GM23338 (cell line): ENCODE data around the gene VSTM2B. TPM values are rescaled to one million over a fixed set of nuclear protein-coding genes. Genes with fewer than 3 reads are reported as not detected.

Experiments
- ATAC-seq: fragments of 200-7000 bp; cut with Tn5 transposase; 3 replicates; pipeline ENCODE4 v1.9.1; 2020
- DNase-seq: peaks from one replicate; pipeline ENCODE4 v3.0.0-alpha.2; 2015; ENCODE audit warnings: low spot score
- H2AFZ ChIP-seq: fragments of 200-600 bp; sonication (generic); 2 replicates; pipeline ENCODE4 v1.8.0; 2016; ENCODE audit warnings: antibody characterized with exemption, mild to moderate bottlenecking, moderate library complexity
- H3F3A ChIP-seq: fragments of 200-600 bp; sonication (generic); replicated peaks from 2 replicates; pipeline ENCODE4 v1.8.0; 2017; ENCODE audit warnings: antibody characterized with exemption, mixed run types, low read depth
- H3K27ac ChIP-seq: fragments of 200-600 bp; sonication (generic); 2 replicates; pipeline ENCODE4 v1.6.1; 2016; ENCODE audit warnings: low read depth
- H3K27me3 ChIP-seq: fragments of 200-600 bp; sonication (generic); 2 replicates; pipeline ENCODE4 v1.8.0; 2016; ENCODE audit warnings: mild to moderate bottlenecking, mixed run types, moderate library complexity; ENCODE audit not compliant: insufficient read depth
- H3K36me3 ChIP-seq: fragments of 200-600 bp; sonication (generic); 2 replicates; pipeline ENCODE4 v1.8.0; 2016; ENCODE audit warnings: mild to moderate bottlenecking; ENCODE audit not compliant: insufficient read depth
- H3K4me1 ChIP-seq: fragments of 200-600 bp; sonication (generic); 2 replicates; pipeline ENCODE4 v1.8.0; 2016; ENCODE audit warnings: mild to moderate bottlenecking, moderate library complexity; ENCODE audit not compliant: insufficient read depth
- H3K4me2 ChIP-seq: fragments of 200-600 bp; sonication (generic); 2 replicates; pipeline ENCODE4 v1.7.1; 2017; ENCODE audit warnings: mixed run types
- H3K4me3 ChIP-seq: fragments of 200-600 bp; sonication (generic); 2 replicates; pipeline ENCODE4 v1.6.1; 2016; ENCODE audit warnings: mixed run types
- H3K79me2 ChIP-seq: fragments of 200-600 bp; sonication (generic); replicated peaks from 2 replicates; pipeline ENCODE4 v1.8.0; 2017; ENCODE audit warnings: mild to moderate bottlenecking; ENCODE audit not compliant: insufficient read depth
- H3K9me2 ChIP-seq: fragments of 200-600 bp; sonication (generic); 2 replicates; pipeline ENCODE4 v1.8.0; 2017; ENCODE audit not compliant: insufficient read depth
- H4K20me1 ChIP-seq: fragments of 200-600 bp; sonication (generic); replicated peaks from 2 replicates; pipeline ENCODE4 v1.8.0; 2017; ENCODE audit warnings: mild to moderate bottlenecking; ENCODE audit not compliant: insufficient read depth
- H3K27ac Mint-ChIP-seq: 2 replicates; pipeline ENCODE4 v1.8.0; 2020; ENCODE audit warnings: inconsistent platforms, mild to moderate bottlenecking, moderate library complexity, mixed read lengths
- H3K27me3 Mint-ChIP-seq: 3 replicates; pipeline ENCODE4 v1.8.0; 2022; ENCODE audit warnings: low read depth, mild to moderate bottlenecking, moderate library complexity, mixed read lengths, inconsistent platforms; ENCODE audit not compliant: insufficient read depth, poor library complexity
- H3K36me3 Mint-ChIP-seq: 3 replicates; pipeline ENCODE4 v1.8.0; 2021; ENCODE audit warnings: low read depth, mild to moderate bottlenecking, inconsistent platforms, moderate library complexity, mixed read lengths
- H3K4me1 Mint-ChIP-seq: 3 replicates; pipeline ENCODE4 v1.8.0; 2020; ENCODE audit warnings: mild to moderate bottlenecking, inconsistent platforms, mixed read lengths
- H3K4me3 Mint-ChIP-seq: 3 replicates; pipeline ENCODE4 v1.8.0; 2021; ENCODE audit warnings: moderate library complexity, mild to moderate bottlenecking, inconsistent platforms, mixed read lengths
- H3K9me3 Mint-ChIP-seq: 3 replicates; pipeline ENCODE4 v1.8.0; 2020; ENCODE audit warnings: moderate library complexity, mild to moderate bottlenecking, inconsistent platforms, mixed read lengths
- CREB1 ChIP-seq: fragments of 250-450 bp; sonication (Bioruptor Pico); IDR thresholded peaks from 2 replicates; pipeline ENCODE4 v1.5.0; 2020; ENCODE audit warnings: low read depth, mild to moderate bottlenecking, moderate library complexity
- EZH2 ChIP-seq: fragments of 200-600 bp; sonication (generic); IDR thresholded peaks from one replicate; pipeline ENCODE4 v1.8.0; 2017; ENCODE audit warnings: antibody characterized with exemption, mild to moderate bottlenecking, low read depth; ENCODE audit not compliant: unreplicated experiment
- EZH2phosphoT487 ChIP-seq: fragments of 200-600 bp; sonication (generic); IDR thresholded peaks from one replicate; pipeline ENCODE4 v1.8.1; 2018; ENCODE audit warnings: antibody characterized with exemption; ENCODE audit not compliant: unreplicated experiment
- JUNB ChIP-seq: IDR thresholded peaks from one replicate; pipeline ENCODE4 v1.6.1; 2016; ENCODE audit warnings: antibody characterized with exemption; ENCODE audit not compliant: unreplicated experiment
- NANOG ChIP-seq: IDR thresholded peaks from 2 replicates; pipeline ENCODE4 v1.6.1; 2016; ENCODE audit warnings: antibody characterized with exemption, borderline replicate concordance
- POLR2AphosphoS5 ChIP-seq: IDR thresholded peaks from 2 replicates; pipeline ENCODE4 v1.6.1; 2016; ENCODE audit warnings: antibody characterized with exemption, low read depth
- STAT1 ChIP-seq: IDR thresholded peaks from one replicate; pipeline ENCODE4 v1.6.1; 2016; ENCODE audit warnings: antibody characterized with exemption; ENCODE audit not compliant: unreplicated experiment
- ZNF114 ChIP-seq: fragments of 250-450 bp; sonication (Bioruptor Pico); IDR thresholded peaks from 2 replicates; pipeline ENCODE4 v1.5.0; 2020; ENCODE audit warnings: mild to moderate bottlenecking, moderate library complexity
- ZNF331 ChIP-seq: fragments of 250-450 bp; sonication (Bioruptor Pico); IDR thresholded peaks from 2 replicates; pipeline ENCODE4 v1.5.0; 2020; ENCODE audit warnings: low read depth, mild to moderate bottlenecking, moderate library complexity
- polyA plus RNA-seq: library from polyadenylated mRNA; unstranded; fragments of >200 nt; fragmentation: Nextera tagmentation; extraction: Ambion mirVana; gene quantifications from 2 replicates; pipeline ENCODE4 v1.2.1, GENCODE V29; 2016
- total RNA-seq: library from RNA; depleted of rRNA; stranded (reverse); fragments of >200 nt; shearing (Covaris generic); gene quantifications from 2 replicates; pipeline ENCODE4 v1.2.3, GENCODE V29; 2014
- TF ChIP-seq, protein P1 (sequence below): IDR thresholded peaks from one replicate; pipeline ENCODE4 v1.6.1; 2018; ENCODE audit warnings: antibody characterized with exemption; ENCODE audit not compliant: unreplicated experiment
- TF ChIP-seq, protein P2 (sequence below): IDR thresholded peaks from 2 replicates; pipeline ENCODE4 v1.6.1; 2016; ENCODE audit warnings: antibody characterized with exemption
- TF ChIP-seq, protein P3 (sequence below), 2 experiments: fragments of 200-600 bp in 1 of 2; sonication (generic) in 1 of 2; conservative IDR thresholded peaks; 2 replicates each; pipeline versions ENCODE4 v1.5.1 to v1.6.1; 2016 to 2017; ENCODE audit warnings: antibody characterized with exemption in 2 of 2, low read depth in 2 of 2, mild to moderate bottlenecking in 2 of 2, moderate library complexity in 1 of 2
- TF ChIP-seq, protein P4 (sequence below): fragments of 250-450 bp; sonication (Bioruptor Pico); IDR thresholded peaks from 2 replicates; pipeline ENCODE4 v1.5.0; 2020; ENCODE audit warnings: mild to moderate bottlenecking, moderate library complexity

The VSTM2B gene
- total and polyA plus RNA-seq, 2 experiments from 2014 or later: 1.2 to 1.8 TPM

DNA sequence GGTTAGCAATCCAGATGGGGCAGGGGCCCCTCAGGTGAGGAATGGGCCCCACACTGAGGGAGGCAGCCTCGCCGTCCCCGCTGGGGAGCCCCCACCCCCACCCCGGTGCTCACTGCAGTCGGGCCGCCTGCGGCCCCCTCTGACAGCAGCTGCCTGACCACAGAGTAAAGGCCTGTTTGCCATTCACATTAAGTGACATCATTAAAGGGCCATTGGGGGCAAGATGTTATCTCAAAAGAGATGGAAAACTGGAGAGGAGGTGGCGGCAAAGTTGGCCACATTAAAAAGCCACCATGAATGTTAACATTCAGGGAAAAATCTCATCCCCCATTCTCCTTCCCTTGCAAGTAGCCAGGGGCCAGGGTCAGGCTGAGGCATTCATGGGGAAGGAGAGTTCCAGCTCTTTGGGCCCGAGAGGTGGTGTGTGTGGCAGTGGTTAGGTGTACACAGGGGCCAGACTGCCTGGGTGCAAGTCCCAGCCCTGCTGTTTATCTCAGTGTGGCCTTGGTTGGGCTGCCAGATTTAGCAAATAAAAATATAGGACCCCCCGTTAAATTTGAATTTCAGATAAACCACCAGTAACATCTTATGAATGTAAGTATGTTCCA is 20.9 kb downstream of the VSTM2B start:
- Mint-ChIP-seq H3K4me3 (no peak overlapping the region), H3K27ac (no peak overlapping the region), H3K36me3 (peaks cover 3% of the 10 kb centered on the region; the same call in 2 of the 3 replicates), H3K4me1 (peaks cover 3% of the 10 kb centered on the region; the same call in 1 of the 3 replicates), H3K27me3 (peaks cover 4% of the 10 kb centered on the region), H3K9me3 (peaks cover 3% of the 10 kb centered on the region; the same call in 1 of the 3 replicates)
- Histone ChIP-seq H3K36me3 (no peaks in the 10 kb centered on the region), H3K4me2 (no peak overlapping the region), H3F3A (no peaks in the 10 kb centered on the region), H4K20me1 (no peaks in the 10 kb centered on the region), H3K79me2 (no peaks in the 10 kb centered on the region), H3K27ac (no peak overlapping the region), H3K27me3 (no peaks in the 10 kb centered on the region), H3K4me1 (no peaks in the 10 kb centered on the region), H2AFZ (no peak overlapping the region), H3K4me3 (no peak overlapping the region), H3K9me2 (peaks cover 6% of the 10 kb centered on the region; the same call in 1 of the 2 replicates)
- no peak for TF ChIP-seq CREB1 (CRISPR knock-in tag)
- no peak for TF ChIP-seq EZH2phosphoT487
- no peak for TF ChIP-seq JUNB
- TF ChIP-seq, protein P1, sequence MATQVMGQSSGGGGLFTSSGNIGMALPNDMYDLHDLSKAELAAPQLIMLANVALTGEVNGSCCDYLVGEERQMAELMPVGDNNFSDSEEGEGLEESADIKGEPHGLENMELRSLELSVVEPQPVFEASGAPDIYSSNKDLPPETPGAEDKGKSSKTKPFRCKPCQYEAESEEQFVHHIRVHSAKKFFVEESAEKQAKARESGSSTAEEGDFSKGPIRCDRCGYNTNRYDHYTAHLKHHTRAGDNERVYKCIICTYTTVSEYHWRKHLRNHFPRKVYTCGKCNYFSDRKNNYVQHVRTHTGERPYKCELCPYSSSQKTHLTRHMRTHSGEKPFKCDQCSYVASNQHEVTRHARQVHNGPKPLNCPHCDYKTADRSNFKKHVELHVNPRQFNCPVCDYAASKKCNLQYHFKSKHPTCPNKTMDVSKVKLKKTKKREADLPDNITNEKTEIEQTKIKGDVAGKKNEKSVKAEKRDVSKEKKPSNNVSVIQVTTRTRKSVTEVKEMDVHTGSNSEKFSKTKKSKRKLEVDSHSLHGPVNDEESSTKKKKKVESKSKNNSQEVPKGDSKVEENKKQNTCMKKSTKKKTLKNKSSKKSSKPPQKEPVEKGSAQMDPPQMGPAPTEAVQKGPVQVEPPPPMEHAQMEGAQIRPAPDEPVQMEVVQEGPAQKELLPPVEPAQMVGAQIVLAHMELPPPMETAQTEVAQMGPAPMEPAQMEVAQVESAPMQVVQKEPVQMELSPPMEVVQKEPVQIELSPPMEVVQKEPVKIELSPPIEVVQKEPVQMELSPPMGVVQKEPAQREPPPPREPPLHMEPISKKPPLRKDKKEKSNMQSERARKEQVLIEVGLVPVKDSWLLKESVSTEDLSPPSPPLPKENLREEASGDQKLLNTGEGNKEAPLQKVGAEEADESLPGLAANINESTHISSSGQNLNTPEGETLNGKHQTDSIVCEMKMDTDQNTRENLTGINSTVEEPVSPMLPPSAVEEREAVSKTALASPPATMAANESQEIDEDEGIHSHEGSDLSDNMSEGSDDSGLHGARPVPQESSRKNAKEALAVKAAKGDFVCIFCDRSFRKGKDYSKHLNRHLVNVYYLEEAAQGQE: no peak
- TF ChIP-seq ZNF114: no peak
- TF ChIP-seq STAT1: no peak
- TF ChIP-seq EZH2: no peak
- TF ChIP-seq, protein P2, sequence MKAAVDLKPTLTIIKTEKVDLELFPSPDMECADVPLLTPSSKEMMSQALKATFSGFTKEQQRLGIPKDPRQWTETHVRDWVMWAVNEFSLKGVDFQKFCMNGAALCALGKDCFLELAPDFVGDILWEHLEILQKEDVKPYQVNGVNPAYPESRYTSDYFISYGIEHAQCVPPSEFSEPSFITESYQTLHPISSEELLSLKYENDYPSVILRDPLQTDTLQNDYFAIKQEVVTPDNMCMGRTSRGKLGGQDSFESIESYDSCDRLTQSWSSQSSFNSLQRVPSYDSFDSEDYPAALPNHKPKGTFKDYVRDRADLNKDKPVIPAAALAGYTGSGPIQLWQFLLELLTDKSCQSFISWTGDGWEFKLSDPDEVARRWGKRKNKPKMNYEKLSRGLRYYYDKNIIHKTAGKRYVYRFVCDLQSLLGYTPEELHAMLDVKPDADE: no peak
- TF ChIP-seq, protein P3, sequence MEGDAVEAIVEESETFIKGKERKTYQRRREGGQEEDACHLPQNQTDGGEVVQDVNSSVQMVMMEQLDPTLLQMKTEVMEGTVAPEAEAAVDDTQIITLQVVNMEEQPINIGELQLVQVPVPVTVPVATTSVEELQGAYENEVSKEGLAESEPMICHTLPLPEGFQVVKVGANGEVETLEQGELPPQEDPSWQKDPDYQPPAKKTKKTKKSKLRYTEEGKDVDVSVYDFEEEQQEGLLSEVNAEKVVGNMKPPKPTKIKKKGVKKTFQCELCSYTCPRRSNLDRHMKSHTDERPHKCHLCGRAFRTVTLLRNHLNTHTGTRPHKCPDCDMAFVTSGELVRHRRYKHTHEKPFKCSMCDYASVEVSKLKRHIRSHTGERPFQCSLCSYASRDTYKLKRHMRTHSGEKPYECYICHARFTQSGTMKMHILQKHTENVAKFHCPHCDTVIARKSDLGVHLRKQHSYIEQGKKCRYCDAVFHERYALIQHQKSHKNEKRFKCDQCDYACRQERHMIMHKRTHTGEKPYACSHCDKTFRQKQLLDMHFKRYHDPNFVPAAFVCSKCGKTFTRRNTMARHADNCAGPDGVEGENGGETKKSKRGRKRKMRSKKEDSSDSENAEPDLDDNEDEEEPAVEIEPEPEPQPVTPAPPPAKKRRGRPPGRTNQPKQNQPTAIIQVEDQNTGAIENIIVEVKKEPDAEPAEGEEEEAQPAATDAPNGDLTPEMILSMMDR (conservative IDR thresholded peaks at IDR 0.05; ENCODE audit: low read depth in 2 of 2): no peak
- TF ChIP-seq NANOG: no peak
- TF ChIP-seq POLR2AphosphoS5: no peak
- TF ChIP-seq, protein P4, sequence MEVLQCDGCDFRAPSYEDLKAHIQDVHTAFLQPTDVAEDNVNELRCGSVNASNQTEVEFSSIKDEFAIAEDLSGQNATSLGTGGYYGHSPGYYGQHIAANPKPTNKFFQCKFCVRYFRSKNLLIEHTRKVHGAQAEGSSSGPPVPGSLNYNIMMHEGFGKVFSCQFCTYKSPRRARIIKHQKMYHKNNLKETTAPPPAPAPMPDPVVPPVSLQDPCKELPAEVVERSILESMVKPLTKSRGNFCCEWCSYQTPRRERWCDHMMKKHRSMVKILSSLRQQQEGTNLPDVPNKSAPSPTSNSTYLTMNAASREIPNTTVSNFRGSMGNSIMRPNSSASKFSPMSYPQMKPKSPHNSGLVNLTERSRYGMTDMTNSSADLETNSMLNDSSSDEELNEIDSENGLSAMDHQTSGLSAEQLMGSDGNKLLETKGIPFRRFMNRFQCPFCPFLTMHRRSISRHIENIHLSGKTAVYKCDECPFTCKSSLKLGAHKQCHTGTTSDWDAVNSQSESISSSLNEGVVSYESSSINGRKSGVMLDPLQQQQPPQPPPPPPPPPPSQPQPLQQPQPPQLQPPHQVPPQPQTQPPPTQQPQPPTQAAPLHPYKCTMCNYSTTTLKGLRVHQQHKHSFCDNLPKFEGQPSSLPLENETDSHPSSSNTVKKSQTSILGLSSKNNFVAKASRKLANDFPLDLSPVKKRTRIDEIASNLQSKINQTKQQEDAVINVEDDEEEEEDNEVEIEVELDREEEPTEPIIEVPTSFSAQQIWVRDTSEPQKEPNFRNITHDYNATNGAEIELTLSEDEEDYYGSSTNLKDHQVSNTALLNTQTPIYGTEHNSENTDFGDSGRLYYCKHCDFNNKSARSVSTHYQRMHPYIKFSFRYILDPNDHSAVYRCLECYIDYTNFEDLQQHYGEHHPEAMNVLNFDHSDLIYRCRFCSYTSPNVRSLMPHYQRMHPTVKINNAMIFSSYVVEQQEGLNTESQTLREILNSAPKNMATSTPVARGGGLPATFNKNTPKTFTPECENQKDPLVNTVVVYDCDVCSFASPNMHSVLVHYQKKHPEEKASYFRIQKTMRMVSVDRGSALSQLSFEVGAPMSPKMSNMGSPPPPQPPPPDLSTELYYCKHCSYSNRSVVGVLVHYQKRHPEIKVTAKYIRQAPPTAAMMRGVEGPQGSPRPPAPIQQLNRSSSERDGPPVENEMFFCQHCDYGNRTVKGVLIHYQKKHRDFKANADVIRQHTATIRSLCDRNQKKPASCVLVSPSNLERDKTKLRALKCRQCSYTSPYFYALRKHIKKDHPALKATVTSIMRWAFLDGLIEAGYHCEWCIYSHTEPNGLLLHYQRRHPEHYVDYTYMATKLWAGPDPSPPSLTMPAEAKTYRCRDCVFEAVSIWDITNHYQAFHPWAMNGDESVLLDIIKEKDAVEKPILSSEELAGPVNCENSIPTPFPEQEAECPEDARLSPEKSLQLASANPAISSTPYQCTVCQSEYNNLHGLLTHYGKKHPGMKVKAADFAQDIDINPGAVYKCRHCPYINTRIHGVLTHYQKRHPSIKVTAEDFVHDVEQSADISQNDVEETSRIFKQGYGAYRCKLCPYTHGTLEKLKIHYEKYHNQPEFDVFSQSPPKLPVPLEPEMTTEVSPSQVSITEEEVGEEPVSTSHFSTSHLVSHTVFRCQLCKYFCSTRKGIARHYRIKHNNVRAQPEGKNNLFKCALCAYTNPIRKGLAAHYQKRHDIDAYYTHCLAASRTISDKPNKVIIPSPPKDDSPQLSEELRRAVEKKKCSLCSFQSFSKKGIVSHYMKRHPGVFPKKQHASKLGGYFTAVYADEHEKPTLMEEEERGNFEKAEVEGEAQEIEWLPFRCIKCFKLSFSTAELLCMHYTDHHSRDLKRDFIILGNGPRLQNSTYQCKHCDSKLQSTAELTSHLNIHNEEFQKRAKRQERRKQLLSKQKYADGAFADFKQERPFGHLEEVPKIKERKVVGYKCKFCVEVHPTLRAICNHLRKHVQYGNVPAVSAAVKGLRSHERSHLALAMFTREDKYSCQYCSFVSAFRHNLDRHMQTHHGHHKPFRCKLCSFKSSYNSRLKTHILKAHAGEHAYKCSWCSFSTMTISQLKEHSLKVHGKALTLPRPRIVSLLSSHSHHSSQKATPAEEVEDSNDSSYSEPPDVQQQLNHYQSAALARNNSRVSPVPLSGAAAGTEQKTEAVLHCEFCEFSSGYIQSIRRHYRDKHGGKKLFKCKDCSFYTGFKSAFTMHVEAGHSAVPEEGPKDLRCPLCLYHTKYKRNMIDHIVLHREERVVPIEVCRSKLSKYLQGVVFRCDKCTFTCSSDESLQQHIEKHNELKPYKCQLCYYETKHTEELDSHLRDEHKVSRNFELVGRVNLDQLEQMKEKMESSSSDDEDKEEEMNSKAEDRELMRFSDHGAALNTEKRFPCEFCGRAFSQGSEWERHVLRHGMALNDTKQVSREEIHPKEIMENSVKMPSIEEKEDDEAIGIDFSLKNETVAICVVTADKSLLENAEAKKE (CRISPR knock-in tag): no peak
- no peak for TF ChIP-seq ZNF331 (CRISPR knock-in tag)
- ATAC-seq (no peak), DNase-seq (no peak)
